ENCODE measurements around the gene ARHGAP24.

GRCh38 chr4:85951099-85951498 is 476.1 kb downstream of the ARHGAP24 start:
- TF ChIP-seq BRCA1 (CRISPR knock-in tag; IDR thresholded peaks at IDR 0.05), result no peak
- TF ChIP-seq NFKB2 (CRISPR knock-in tag; IDR thresholded peaks at IDR 0.05; ENCODE audit: borderline replicate concordance), result no peak
- no peak for TF ChIP-seq GABPA (IDR thresholded peaks at IDR 0.05; ENCODE audit: low read depth, low read length)
- TF ChIP-seq GABPA (CRISPR knock-in tag; IDR thresholded peaks at IDR 0.05; ENCODE audit: low read depth), result no peak
- no peak for TF ChIP-seq BRF2 (CRISPR knock-in tag; IDR thresholded peaks at IDR 0.05)
- no peak for TF ChIP-seq POLR2A (IDR thresholded peaks at IDR 0.05; ENCODE audit: insufficient read depth in 1 of 2, low read depth in 2 of 2, low read length in 2 of 2)
- no peak for TF ChIP-seq CREM (IDR thresholded peaks at IDR 0.05)
- no peak for TF ChIP-seq CREM (CRISPR knock-in tag; IDR thresholded peaks at IDR 0.05)
- no peak for TF ChIP-seq RORA (CRISPR knock-in tag; IDR thresholded peaks at IDR 0.05)
- no peak for TF ChIP-seq KAT2B (IDR thresholded peaks at IDR 0.05; ENCODE audit: borderline replicate concordance, low read depth, low read length)
- TF ChIP-seq CTCF (CRISPR knock-in tag; IDR thresholded peaks at IDR 0.05), result no peak
- no peak for TF ChIP-seq ZNF713 (CRISPR knock-in tag; IDR thresholded peaks at IDR 0.05)
- TF ChIP-seq ZFP90 (CRISPR knock-in tag; IDR thresholded peaks at IDR 0.05; ENCODE audit: borderline replicate concordance), result no peak
- no peak for TF ChIP-seq ASH2L (IDR thresholded peaks at IDR 0.05; ENCODE audit: insufficient read length, low read depth, low read length)
- no peak for TF ChIP-seq SMARCE1 (IDR thresholded peaks at IDR 0.05; ENCODE audit: borderline replicate concordance)

Data from HepG2 (cell line).